ENCODE data around the gene SLC17A6. TPM values are rescaled to one million over a fixed set of nuclear protein-coding genes. Genes with fewer than 3 reads are reported as not detected.

Gene SLC17A6
- polyA plus RNA-seq, 1 donor from 2014 or later: 3.3 TPM

GRCh38 chr11:22389526-22390282 lies 51.5 kb downstream of the SLC17A6 start:
- no peaks in the 10 kb centered on the region for H3K36me3 ChIP-seq (ENCODE audit: insufficient read depth, low read length)
- H3K4me2 ChIP-seq (ENCODE audit: low read length): peak overlapping the region; percentile 6
- H3K27ac ChIP-seq (ENCODE audit: low read length): no peak overlapping the region
- no peaks in the 10 kb centered on the region for H3F3A ChIP-seq (ENCODE audit: insufficient read depth, low read length, poor library complexity, severe bottlenecking)
- no peak overlapping the region for H3K4me3 ChIP-seq (ENCODE audit: low read length)
- H3K79me2 ChIP-seq (replicated peaks; ENCODE audit: insufficient read depth, low read length): no peaks in the 10 kb centered on the region
- no peaks in the 10 kb centered on the region for H3K27me3 ChIP-seq (ENCODE audit: insufficient read depth, low read depth, low read length)
- H2AFZ ChIP-seq (ENCODE audit: low read depth, low read length): no peak overlapping the region
- no peak overlapping the region for H3K9ac ChIP-seq (ENCODE audit: low read length)
- no peaks in the 10 kb centered on the region for H3K9me3 ChIP-seq (ENCODE audit: low read length)
- no peaks in the 10 kb centered on the region for H3K9me2 ChIP-seq (ENCODE audit: insufficient read depth, low read length)
- TF ChIP-seq POLR2AphosphoS5 (IDR thresholded peaks at IDR 0.05): peak; percentile 70
- no peak for TF ChIP-seq SMC3 (conservative IDR thresholded peaks at IDR 0.05; ENCODE audit: poor library complexity)
- TF ChIP-seq EZH2 (IDR thresholded peaks at IDR 0.05; ENCODE audit: borderline replicate concordance, insufficient read depth, low read length, poor library complexity, severe bottlenecking): no peak
- TF ChIP-seq MXI1 (conservative IDR thresholded peaks at IDR 0.05; ENCODE audit: poor library complexity, severe bottlenecking): no peak
- peak; percentile 94 for TF ChIP-seq EP300 (conservative IDR thresholded peaks at IDR 0.05; ENCODE audit: poor library complexity, severe bottlenecking)
- no peaks in the 10 kb centered on the region for H4K20me1 ChIP-seq (ENCODE audit: insufficient read depth)

GRCh38 chr11:22390283-22390655 lies 52.1 kb downstream of the SLC17A6 start:
- no peaks in the 10 kb centered on the region for H4K20me1 ChIP-seq (ENCODE audit: insufficient read depth)
- H3K4me2 ChIP-seq (ENCODE audit: low read length): peak overlapping the region; percentile 6
- no peak overlapping the region for H3K27ac ChIP-seq (ENCODE audit: low read length)
- H3K36me3 ChIP-seq (ENCODE audit: insufficient read depth, low read length): no peaks in the 10 kb centered on the region
- no peaks in the 10 kb centered on the region for H3K79me2 ChIP-seq (replicated peaks; ENCODE audit: insufficient read depth, low read length)
- H3K9me3 ChIP-seq (ENCODE audit: low read length): no peaks in the 10 kb centered on the region
- H3F3A ChIP-seq (ENCODE audit: insufficient read depth, low read length, poor library complexity, severe bottlenecking): no peaks in the 10 kb centered on the region
- TF ChIP-seq CTCF (IDR thresholded peaks at IDR 0.05; ENCODE audit: poor library complexity, severe bottlenecking) (no peak), EZH2 (IDR thresholded peaks at IDR 0.05; ENCODE audit: borderline replicate concordance, insufficient read depth, low read length, poor library complexity, severe bottlenecking) (no peak), RAD21 (conservative IDR thresholded peaks at IDR 0.05) (no peak), EP300 (conservative IDR thresholded peaks at IDR 0.05; ENCODE audit: poor library complexity, severe bottlenecking) (no peak), TAF1 (IDR thresholded peaks at IDR 0.05; ENCODE audit: low read depth) (no peak), MXI1 (conservative IDR thresholded peaks at IDR 0.05; ENCODE audit: poor library complexity, severe bottlenecking) (no peak), SMC3 (conservative IDR thresholded peaks at IDR 0.05; ENCODE audit: poor library complexity) (no peak), REST (IDR thresholded peaks at IDR 0.05; ENCODE audit: borderline replicate concordance) (no peak)
- no peaks in the 10 kb centered on the region for H3K9me2 ChIP-seq (ENCODE audit: insufficient read depth, low read length)
- no peak overlapping the region for H3K9ac ChIP-seq (ENCODE audit: low read length)
- H2AFZ ChIP-seq (ENCODE audit: low read depth, low read length): no peak overlapping the region
- no peaks in the 10 kb centered on the region for H3K27me3 ChIP-seq (ENCODE audit: insufficient read depth, low read depth, low read length)
- H3K4me3 ChIP-seq (ENCODE audit: low read length): no peak overlapping the region

Data from neural cell (in vitro differentiated cells).